Stomach (tissue), 9 donors: ENCODE measurements around the gene RERE. TPM values are rescaled to one million over a fixed set of nuclear protein-coding genes. Genes with fewer than 3 reads are reported as not detected.
"Not testable (repeated sequence)": the region's sequence is repeated elsewhere in the genome, so short reads cannot be mapped to it uniquely, and the experiment has no call there.

Experiments used
- DNase-seq, 2 donors: peaks; one replicate each; pipeline versions ENCODE4 v3.0.0 to v3.0.0-alpha.2; 2013 to 2019
- H3K27ac ChIP-seq, 5 donors: fragments of 200-600 bp in 4 of 5; sonication (generic) in 4 of 5; one replicate each; pipeline ENCODE4 v1.5.1; 2013 to 2019; ENCODE audit warnings: mild to moderate bottlenecking in 1 of 5, moderate library complexity in 1 of 5
- H3K27me3 ChIP-seq, 3 donors: fragments of 200-600 bp; sonication (generic); one replicate each; pipeline ENCODE4 v1.5.1; 2017 to 2019; ENCODE audit warnings: mixed run types in 1 of 3
- H3K36me3 ChIP-seq, 4 donors: fragments of 200-600 bp; sonication (generic); 1 replicate in 3 of 4; 2 replicates in 1 of 4; pipeline ENCODE4 v1.5.1; 2016 to 2019
- H3K4me1 ChIP-seq, 4 donors: fragments of 200-600 bp; sonication (generic); one replicate each; pipeline ENCODE4 v1.5.1; 2016 to 2019
- H3K4me3 ChIP-seq, 4 donors: fragments of 200-600 bp; sonication (generic) in 3 of 4; one replicate each; pipeline ENCODE4 v1.5.1; 2016 to 2019; ENCODE audit warnings: mild to moderate bottlenecking in 1 of 4
- H3K9me3 ChIP-seq, 4 donors: fragments of 200-600 bp; sonication (generic); one replicate each; pipeline ENCODE4 v1.5.1; 2016 to 2019
- CTCF ChIP-seq, 7 experiments: fragments of 450-650 bp in 4 of 7; fragments of 200-600 bp in 3 of 7; sonication (generic) in 3 of 7; IDR thresholded peaks; one replicate each; pipeline ENCODE4 v1.5.1; 2016 to 2019; ENCODE audit warnings: antibody characterized with exemption in 7 of 7, control low read depth in 2 of 7, mild to moderate bottlenecking in 1 of 7
- EP300 ChIP-seq: sonication (generic); formaldehyde crosslinking; IDR thresholded peaks from one replicate; pipeline ENCODE4 v1.6.1; 2017; ENCODE audit warnings: antibody characterized with exemption
- POLR2A ChIP-seq, 4 donors: fragments of 450-650 bp; IDR thresholded peaks; one replicate each; pipeline ENCODE4 v1.6.1; 2016; ENCODE audit warnings: antibody characterized with exemption in 4 of 4, control low read depth in 2 of 4, mild to moderate bottlenecking in 1 of 4, moderate library complexity in 1 of 4
- POLR2AphosphoS5 ChIP-seq, 3 donors: sonication (generic); formaldehyde crosslinking; IDR thresholded peaks; one replicate each; pipeline ENCODE4 v1.6.1; 2016; ENCODE audit warnings: antibody characterized with exemption in 3 of 3
- WGBS, 5 donors: extraction: QIAGEN DNeasy Blood & Tissue Kit in 3 of 5; methylation state at CpG; one replicate each; pipeline versions ENCODE4 v1.1.5 to v1.1.7; 2013 to 2018; 5-methylcytosine and 5-hydroxymethylcytosine counted together
- intact Hi-C: fragments of 100-400 bp; cut with DNase I; formaldehyde crosslinking; loops from one replicate; pipeline ENCODE4 v1.15.1; 2023; ENCODE audit warnings: low total_unique reads
- polyA plus RNA-seq, 3 donors: library from polyadenylated mRNA; stranded (reverse); fragments of 200-250 nt; gene quantifications; one replicate each; pipeline ENCODE4 v1.2.3, GENCODE V29; 2013
- total RNA-seq, 5 donors: library from RNA; depleted of rRNA; stranded (reverse); fragments of >200 nt; gene quantifications; one replicate each; pipeline versions ENCODE4 v1.1.0 to v1.2.3, GENCODE V29; 2014 to 2016
- donor health status: healthy with polysubstance abuse.
- donor health status: Bipolar disorder and iron deficiency.
- donor health status: healthy.

The RERE gene
- total and polyA plus RNA-seq, 8 donors = 15.6 to 198 (median 79.3) TPM

GRCh38 chr1:8825985-8826481 is 8.6 kb upstream of the RERE start:
- TF ChIP-seq CTCF (IDR thresholded peaks at IDR 0.05) = no peak
- TF ChIP-seq POLR2A (IDR thresholded peaks at IDR 0.05) = no peak
- no peak for TF ChIP-seq POLR2AphosphoS5 (IDR thresholded peaks at IDR 0.05)
- TF ChIP-seq EP300 = no peak
- no peak overlapping the region for H3K4me3 ChIP-seq
- no peaks in the 10 kb centered on the region for H3K36me3 ChIP-seq
- 83 to 90% (median 87%) methylated on average over 10 of the region's 10 CpGs for WGBS, 5 donors
- peaks cover 8 to 31% (median 17%) of the 10 kb centered on the region in 4 donors for H3K4me1 ChIP-seq
- H3K27ac ChIP-seq = no peak overlapping the region
- H3K9me3 ChIP-seq = no peaks in the 10 kb centered on the region
- no peaks in the 10 kb centered on the region for H3K27me3 ChIP-seq
- peak in 1 of 2 donors; percentile 23 for DNase-seq
- intact Hi-C loops = no loop called here

- intact Hi-C loops = no loop called here
- no peak for DNase-seq
- Histone ChIP-seq H3K36me3 (no peaks in the 10 kb centered on the region), H3K4me3 (no peak overlapping the region), H3K4me1 (peaks cover 8 to 24% (median 18%) of the 10 kb centered on the region in 4 donors), H3K27me3 (no peaks in the 10 kb centered on the region), H3K9me3 (no peaks in the 10 kb centered on the region), H3K27ac (peak overlapping the region in 1 of 5 donors; percentile 61)
- 64 to 85% (median 76%) methylated on average over 6 of the region's 6 CpGs for WGBS, 5 donors
- no peak for TF ChIP-seq CTCF (IDR thresholded peaks at IDR 0.05)
- no peak for TF ChIP-seq POLR2AphosphoS5 (IDR thresholded peaks at IDR 0.05)
- TF ChIP-seq EP300 = no peak
- no peak for TF ChIP-seq POLR2A (IDR thresholded peaks at IDR 0.05)
These were observed 5.8 kb upstream of the RERE start for GRCh38 chr1:8823295-8823664.

GRCh38 chr1:8822373-8823294 is 5.2 kb upstream of the RERE start:
- no peak for TF ChIP-seq CTCF (IDR thresholded peaks at IDR 0.05)
- TF ChIP-seq POLR2AphosphoS5 (IDR thresholded peaks at IDR 0.05) = peak in 1 of 3 donors; percentile 47
- peak overlapping the region; percentile 24 to 70 (median 32) for H3K27ac ChIP-seq
- no peak overlapping the region for H3K4me3 ChIP-seq
- peak; percentile 24 to 76 for DNase-seq
- peaks cover 8 to 26% (median 20%) of the 10 kb centered on the region in 4 donors for H3K4me1 ChIP-seq
- H3K27me3 ChIP-seq = no peaks in the 10 kb centered on the region
- H3K36me3 ChIP-seq = no peaks in the 10 kb centered on the region
- no peaks in the 10 kb centered on the region for H3K9me3 ChIP-seq
- 56 to 63% (median 60%) methylated on average over 10 of the region's 10 CpGs for WGBS, 5 donors
- intact Hi-C loops = no loop called here

DNA sequence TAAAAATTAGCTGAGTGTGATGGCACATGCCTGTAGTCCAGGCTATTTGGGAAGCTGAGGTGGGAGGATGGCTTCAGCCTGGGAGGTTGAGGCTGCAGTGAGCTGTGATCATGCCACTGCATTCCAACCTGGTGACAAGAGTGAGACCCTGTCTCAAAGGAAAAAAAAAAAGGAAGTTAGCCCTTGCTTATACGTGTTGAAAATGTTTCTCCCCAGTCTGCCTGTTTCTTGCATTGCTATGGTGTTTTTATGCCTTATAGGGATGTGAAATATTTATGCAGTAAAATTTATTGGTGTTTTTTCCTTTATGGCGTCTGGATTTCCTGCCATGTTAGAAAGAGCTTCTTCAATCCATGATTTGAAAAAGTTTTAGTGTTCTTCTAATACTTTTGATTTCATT is 3.6 kb upstream of the RERE start:
- Histone ChIP-seq H3K27ac (no peak overlapping the region), H3K27me3 (no peaks in the 10 kb centered on the region), H3K36me3 (no peaks in the 10 kb centered on the region), H3K9me3 (no peaks in the 10 kb centered on the region), H3K4me3 (no peak overlapping the region), H3K4me1 (peaks cover 15 to 33% (median 27%) of the 10 kb centered on the region in 4 donors)
- DNase-seq = no peak
- WGBS, 5 donors = 53 to 74% (median 59%) methylated on average over 2 of the region's 2 CpGs
- TF ChIP-seq POLR2A (IDR thresholded peaks at IDR 0.05) = no peak
- no peak for TF ChIP-seq EP300
- no peak for TF ChIP-seq POLR2AphosphoS5 (IDR thresholded peaks at IDR 0.05)
- no peak for TF ChIP-seq CTCF (IDR thresholded peaks at IDR 0.05)
- intact Hi-C loops = no loop called here

GRCh38 chr1:8818789-8819188 is 1.3 kb upstream of the RERE start:
- 81 to 88% (median 85%) methylated on average over 10 to 13 of the region's 13 CpGs for WGBS, 5 donors
- Histone ChIP-seq H3K4me3 (peak overlapping the region in 2 of 4 donors; percentile 66 to 88), H3K27ac (peak overlapping the region in 3 of 5 donors; percentile 92 to 98 (median 96)), H3K4me1 (peaks cover 37 to 56% (median 48%) of the 10 kb centered on the region in 4 donors)
- H3K36me3 ChIP-seq, DNase-seq, intact Hi-C loops, H3K9me3 ChIP-seq, H3K27me3 ChIP-seq: not testable (repeated sequence)
